Keratinocyte (primary cell): ENCODE results near the gene HELZ.

Source experiments
- EZH2 ChIP-seq: IDR thresholded peaks from one replicate; pipeline ENCODE4 v1.6.1; 2012; ENCODE audit warnings: inconsistent platforms, mild to moderate bottlenecking, low read length, moderate library complexity
- TF ChIP-seq, protein P1 (sequence below), 3 experiments: IDR thresholded peaks in 1 of 3; conservative IDR thresholded peaks in 1 of 3; optimal IDR thresholded peaks in 1 of 3; 2 replicates in 2 of 3; 3 replicates in 1 of 3; pipeline versions ENCODE3 to v1.5.1; 2011; ENCODE audit warnings: low read length in 3 of 3, mild to moderate bottlenecking in 3 of 3, moderate library complexity in 2 of 3, control low read depth in 1 of 3, inconsistent platforms in 1 of 3; ENCODE audit not compliant: insufficient read depth in 2 of 3; ENCODE audit errors: extremely low read depth in 1 of 3

DNA sequence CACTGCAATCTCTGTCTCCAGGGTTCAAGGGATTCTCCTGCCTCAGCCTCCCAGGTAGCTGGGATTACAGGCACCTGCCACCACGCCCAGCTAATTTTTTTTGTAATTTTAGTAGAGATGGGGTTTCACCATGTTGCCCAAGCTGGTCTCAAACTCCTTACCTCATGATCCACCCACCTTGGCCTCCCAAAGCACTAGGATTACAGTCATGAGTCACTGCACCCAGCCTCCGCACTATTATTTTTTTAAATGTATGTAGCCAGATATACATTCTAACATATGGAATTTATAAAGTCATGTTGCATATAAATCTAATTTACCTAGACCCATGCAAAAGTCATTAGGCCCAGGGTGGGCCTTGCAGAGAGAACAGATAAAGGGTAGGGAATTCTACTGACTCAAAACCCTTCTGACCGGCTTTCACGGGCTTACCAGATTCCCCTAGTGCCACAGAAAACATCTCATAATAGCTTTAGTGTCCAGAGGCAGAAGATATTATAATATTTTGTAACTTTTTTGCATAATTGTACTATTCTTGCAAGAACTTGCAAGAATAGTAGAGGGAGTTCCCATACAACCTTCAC lies 20.5 kb upstream of the HELZ start:
- TF ChIP-seq, protein P1, sequence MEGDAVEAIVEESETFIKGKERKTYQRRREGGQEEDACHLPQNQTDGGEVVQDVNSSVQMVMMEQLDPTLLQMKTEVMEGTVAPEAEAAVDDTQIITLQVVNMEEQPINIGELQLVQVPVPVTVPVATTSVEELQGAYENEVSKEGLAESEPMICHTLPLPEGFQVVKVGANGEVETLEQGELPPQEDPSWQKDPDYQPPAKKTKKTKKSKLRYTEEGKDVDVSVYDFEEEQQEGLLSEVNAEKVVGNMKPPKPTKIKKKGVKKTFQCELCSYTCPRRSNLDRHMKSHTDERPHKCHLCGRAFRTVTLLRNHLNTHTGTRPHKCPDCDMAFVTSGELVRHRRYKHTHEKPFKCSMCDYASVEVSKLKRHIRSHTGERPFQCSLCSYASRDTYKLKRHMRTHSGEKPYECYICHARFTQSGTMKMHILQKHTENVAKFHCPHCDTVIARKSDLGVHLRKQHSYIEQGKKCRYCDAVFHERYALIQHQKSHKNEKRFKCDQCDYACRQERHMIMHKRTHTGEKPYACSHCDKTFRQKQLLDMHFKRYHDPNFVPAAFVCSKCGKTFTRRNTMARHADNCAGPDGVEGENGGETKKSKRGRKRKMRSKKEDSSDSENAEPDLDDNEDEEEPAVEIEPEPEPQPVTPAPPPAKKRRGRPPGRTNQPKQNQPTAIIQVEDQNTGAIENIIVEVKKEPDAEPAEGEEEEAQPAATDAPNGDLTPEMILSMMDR (optimal IDR thresholded peaks at IDR 0.05 in 1 of 3, IDR thresholded peaks at IDR 0.05 in 1 of 3, conservative IDR thresholded peaks at IDR 0.05 in 1 of 3; ENCODE audit: extremely low read depth in 1 of 3, insufficient read depth in 2 of 3, low read length in 3 of 3), result no peak
- TF ChIP-seq EZH2, result no peak
